ENCODE measurements around the gene SLC25A3. TPM values are rescaled to one million over a fixed set of nuclear protein-coding genes. Genes with fewer than 3 reads are reported as not detected.

Gene SLC25A3
- polyA plus RNA-seq, 1 of the 3 experiments (the other 2 are of a cell fraction) = 470 TPM

DNA sequence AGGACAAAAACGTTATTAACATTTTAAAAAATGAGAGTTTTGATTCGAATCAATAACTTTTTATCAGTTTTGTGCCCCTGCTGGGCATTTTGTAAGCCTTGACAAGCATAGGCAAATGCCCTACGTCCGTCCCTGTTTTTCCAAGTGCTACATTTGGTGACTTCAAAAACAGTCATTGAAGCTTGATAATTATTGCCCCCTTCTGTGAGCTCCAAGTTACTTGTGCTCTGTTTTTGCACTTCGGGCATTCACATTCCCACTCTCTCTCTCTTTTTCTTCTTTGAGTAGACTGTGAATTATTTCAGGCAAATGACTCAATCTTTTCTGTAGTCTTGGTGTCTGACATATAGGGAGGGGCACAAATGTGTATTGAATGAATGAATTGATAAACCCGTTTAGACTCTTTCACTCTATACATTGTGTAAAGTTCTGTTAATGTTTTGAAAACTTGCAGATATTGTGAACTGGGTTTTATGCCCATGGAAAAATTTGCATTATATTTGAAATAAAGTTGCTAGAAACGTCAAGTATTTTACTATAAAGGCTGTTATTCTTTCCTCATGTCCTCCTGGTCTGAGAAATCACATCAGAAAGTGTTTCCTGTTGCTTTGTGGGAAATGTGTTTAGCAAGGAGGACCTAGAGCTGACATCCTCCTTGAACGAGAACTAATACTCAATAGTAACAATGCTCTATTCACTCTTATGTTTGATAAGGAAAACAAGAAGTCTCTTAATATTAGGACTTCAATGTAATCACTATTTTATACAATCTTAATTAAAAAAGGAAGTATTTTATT lies 53.0 kb downstream of the SLC25A3 start:
- peaks cover 22 to 43% of the 10 kb centered on the region in 2 experiments for H3K36me3 ChIP-seq (replicated peaks in 1 of 2; ENCODE audit: control insufficient read depth in 1 of 2, insufficient read depth in 2 of 2, low read length in 1 of 2)
- peak overlapping the region; percentile 88; the same call in 1 of the 2 replicates for H2AFZ ChIP-seq (ENCODE audit: low read depth)
- H3K4me3 ChIP-seq (ENCODE audit: low read depth in 2 of 2, low read length in 1 of 2) = peak overlapping the region; percentile 79
- peaks cover 2 to 12% of the 10 kb centered on the region in 2 experiments; a peak in 3 of 4 replicates for H3K4me1 ChIP-seq (ENCODE audit: control insufficient read depth in 1 of 2, insufficient read depth in 2 of 2, low read depth in 1 of 2, low read length in 1 of 2)
- H3K9me2 ChIP-seq = no peaks in the 10 kb centered on the region
- peaks cover 17% of the 10 kb centered on the region for H3F3A ChIP-seq (replicated peaks; ENCODE audit: insufficient read depth)
- no peak for TF ChIP-seq MEF2A (IDR thresholded peaks at IDR 0.05; ENCODE audit: borderline replicate concordance, low read depth)
- TF ChIP-seq NFIC (IDR thresholded peaks at IDR 0.05; ENCODE audit: borderline replicate concordance) = no peak
- TF ChIP-seq, protein P1, sequence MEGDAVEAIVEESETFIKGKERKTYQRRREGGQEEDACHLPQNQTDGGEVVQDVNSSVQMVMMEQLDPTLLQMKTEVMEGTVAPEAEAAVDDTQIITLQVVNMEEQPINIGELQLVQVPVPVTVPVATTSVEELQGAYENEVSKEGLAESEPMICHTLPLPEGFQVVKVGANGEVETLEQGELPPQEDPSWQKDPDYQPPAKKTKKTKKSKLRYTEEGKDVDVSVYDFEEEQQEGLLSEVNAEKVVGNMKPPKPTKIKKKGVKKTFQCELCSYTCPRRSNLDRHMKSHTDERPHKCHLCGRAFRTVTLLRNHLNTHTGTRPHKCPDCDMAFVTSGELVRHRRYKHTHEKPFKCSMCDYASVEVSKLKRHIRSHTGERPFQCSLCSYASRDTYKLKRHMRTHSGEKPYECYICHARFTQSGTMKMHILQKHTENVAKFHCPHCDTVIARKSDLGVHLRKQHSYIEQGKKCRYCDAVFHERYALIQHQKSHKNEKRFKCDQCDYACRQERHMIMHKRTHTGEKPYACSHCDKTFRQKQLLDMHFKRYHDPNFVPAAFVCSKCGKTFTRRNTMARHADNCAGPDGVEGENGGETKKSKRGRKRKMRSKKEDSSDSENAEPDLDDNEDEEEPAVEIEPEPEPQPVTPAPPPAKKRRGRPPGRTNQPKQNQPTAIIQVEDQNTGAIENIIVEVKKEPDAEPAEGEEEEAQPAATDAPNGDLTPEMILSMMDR (IDR thresholded peaks at IDR 0.05) = peak; percentile 47
- TF ChIP-seq, protein P2, sequence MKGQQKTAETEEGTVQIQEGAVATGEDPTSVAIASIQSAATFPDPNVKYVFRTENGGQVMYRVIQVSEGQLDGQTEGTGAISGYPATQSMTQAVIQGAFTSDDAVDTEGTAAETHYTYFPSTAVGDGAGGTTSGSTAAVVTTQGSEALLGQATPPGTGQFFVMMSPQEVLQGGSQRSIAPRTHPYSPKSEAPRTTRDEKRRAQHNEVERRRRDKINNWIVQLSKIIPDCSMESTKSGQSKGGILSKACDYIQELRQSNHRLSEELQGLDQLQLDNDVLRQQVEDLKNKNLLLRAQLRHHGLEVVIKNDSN (IDR thresholded peaks at IDR 0.05; ENCODE audit: borderline replicate concordance, low read depth) = no peak
- POLR2A ChIA-PET = no interaction called here
- peaks cover 79% of the 10 kb centered on the region for H3K79me2 ChIP-seq (ENCODE audit: insufficient read depth)
- peaks cover 20% of the 10 kb centered on the region; the same call in 1 of the 2 replicates for H4K20me1 ChIP-seq (ENCODE audit: insufficient read depth)
- H3K4me2 ChIP-seq = peak overlapping the region; percentile 85
- CTCF ChIA-PET = interaction anchor here (1.0 to 3.8 kb wide), 4 partner anchors 8 to 95 kb away, joined by 3 to 20 read pairs (median 3); no protein-coding TSS in a partner anchor
- H3K9ac ChIP-seq = peak overlapping the region; percentile 94; the same call in 1 of the 2 replicates
- H3K9me3 ChIP-seq = no peaks in the 10 kb centered on the region
- peak overlapping the region in 1 of 2 experiments; percentile 97; a peak in 2 of 4 replicates for H3K27ac ChIP-seq (ENCODE audit: low read depth in 2 of 2, low read length in 1 of 2)
- H3K27me3 ChIP-seq (ENCODE audit: insufficient read depth) = no peaks in the 10 kb centered on the region
- 24% methylated on average over 8 of the region's 8 CpGs for WGBS (ENCODE audit: low lambda C conversion rate)
- DNase-seq = no peak

DNA sequence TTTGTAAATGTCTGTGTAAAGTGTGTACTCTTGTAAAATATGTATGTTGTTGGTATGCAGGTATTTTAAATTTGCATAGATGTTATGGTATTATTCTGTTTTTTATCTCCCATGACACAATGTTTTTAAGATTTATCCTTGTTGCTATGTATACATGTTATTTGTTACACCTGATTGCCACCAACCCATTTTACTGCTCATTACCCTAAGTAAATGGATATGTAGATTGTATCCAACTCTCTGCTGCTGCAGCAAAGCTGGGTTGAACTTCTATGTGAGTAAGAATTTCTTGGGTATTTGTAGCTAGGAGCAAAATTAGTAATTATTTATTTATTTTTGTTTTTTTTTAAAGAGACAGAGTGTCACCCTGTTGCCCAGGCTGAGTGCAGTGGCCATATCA lies 57.8 kb downstream of the SLC25A3 start:
- Histone ChIP-seq H3K4me2 (no peak overlapping the region), H3K4me1 (ENCODE audit: control insufficient read depth in 1 of 2, insufficient read depth in 2 of 2, low read depth in 1 of 2, low read length in 1 of 2) (peaks cover 0 to 6% of the 10 kb centered on the region in 2 experiments; a peak in 1 of 4 replicates), H3K27ac (ENCODE audit: low read depth in 2 of 2, low read length in 1 of 2) (no peak overlapping the region), H3K9me3 (no peaks in the 10 kb centered on the region), H2AFZ (ENCODE audit: low read depth) (no peak overlapping the region), H3K27me3 (ENCODE audit: insufficient read depth) (no peaks in the 10 kb centered on the region), H3K4me3 (ENCODE audit: low read depth in 2 of 2, low read length in 1 of 2) (no peak overlapping the region), H3K79me2 (ENCODE audit: insufficient read depth) (peaks cover 67% of the 10 kb centered on the region), H3F3A (replicated peaks; ENCODE audit: insufficient read depth) (peaks cover 12% of the 10 kb centered on the region), H4K20me1 (ENCODE audit: insufficient read depth) (peaks cover 10% of the 10 kb centered on the region; the same call in 1 of the 2 replicates), H3K9me2 (no peaks in the 10 kb centered on the region), H3K36me3 (replicated peaks in 1 of 2; ENCODE audit: control insufficient read depth in 1 of 2, insufficient read depth in 2 of 2, low read length in 1 of 2) (peaks cover 22 to 52% of the 10 kb centered on the region in 2 experiments), H3K9ac (no peak overlapping the region)
- DNase-seq = no peak
- ChIA-PET CTCF (interaction anchor here (0.9 to 3.7 kb wide), 2 partner anchors 85 to 99 kb away, joined by 3 to 16 read pairs; no protein-coding TSS in a partner anchor), POLR2A (no interaction called here)
- no peak for TF ChIP-seq MXI1 (IDR thresholded peaks at IDR 0.05; ENCODE audit: low read depth, low read length)
- TF ChIP-seq NRF1 (IDR thresholded peaks at IDR 0.05; ENCODE audit: low read depth, low read length) = no peak
- no peak for TF ChIP-seq ELF1 (IDR thresholded peaks at IDR 0.05)
- no peak for TF ChIP-seq RXRA (IDR thresholded peaks at IDR 0.05; ENCODE audit: borderline replicate concordance, low read depth)

Measured in SK-N-SH (cell line).